Vagina (tissue), 2 donors: ENCODE results near the gene WNT6.

Experiments
- POLR2A ChIP-seq, 2 donors: fragments of 450-650 bp; IDR thresholded peaks; one replicate each; pipeline ENCODE4 v1.6.1; 2017; ENCODE audit warnings: antibody characterized with exemption in 2 of 2, mild to moderate bottlenecking in 2 of 2, moderate library complexity in 2 of 2
- POLR2AphosphoS5 ChIP-seq, 2 donors: sonication (generic); formaldehyde crosslinking; IDR thresholded peaks; one replicate each; pipeline ENCODE4 v1.9.0; 2017; ENCODE audit warnings: antibody characterized with exemption in 2 of 2, mild to moderate bottlenecking in 2 of 2, low read depth in 1 of 2; ENCODE audit not compliant: insufficient read depth in 1 of 2
- TF ChIP-seq, protein P1 (sequence below), 3 experiments: fragments of 450-650 bp in 2 of 3; fragments of 200-600 bp in 1 of 3; sonication (generic) in 1 of 3; IDR thresholded peaks; one replicate each; pipeline ENCODE4 v1.5.1; 2017 to 2019; ENCODE audit warnings: antibody characterized with exemption in 3 of 3, mild to moderate bottlenecking in 2 of 3, moderate library complexity in 2 of 3

DNA sequence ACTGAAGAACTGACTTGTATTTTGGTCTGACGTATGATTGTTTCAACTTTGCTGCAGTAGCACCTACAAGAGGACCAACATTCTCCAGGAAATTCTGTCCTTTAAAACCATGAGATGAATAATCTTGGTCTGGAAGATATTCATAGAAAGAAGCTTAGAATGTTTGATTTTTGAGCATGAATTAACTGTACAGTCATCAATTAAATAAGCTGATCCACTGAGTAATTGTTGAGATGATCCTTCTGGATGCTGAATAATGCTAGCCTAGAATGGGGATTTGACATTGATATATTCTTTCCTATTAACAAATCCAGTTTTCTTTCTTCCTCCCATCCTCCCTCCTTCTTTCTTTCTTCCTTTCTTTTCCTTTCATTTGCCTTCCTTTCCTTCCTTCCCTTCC lies 60.9 kb downstream of the WNT6 start:
- TF ChIP-seq, protein P1, sequence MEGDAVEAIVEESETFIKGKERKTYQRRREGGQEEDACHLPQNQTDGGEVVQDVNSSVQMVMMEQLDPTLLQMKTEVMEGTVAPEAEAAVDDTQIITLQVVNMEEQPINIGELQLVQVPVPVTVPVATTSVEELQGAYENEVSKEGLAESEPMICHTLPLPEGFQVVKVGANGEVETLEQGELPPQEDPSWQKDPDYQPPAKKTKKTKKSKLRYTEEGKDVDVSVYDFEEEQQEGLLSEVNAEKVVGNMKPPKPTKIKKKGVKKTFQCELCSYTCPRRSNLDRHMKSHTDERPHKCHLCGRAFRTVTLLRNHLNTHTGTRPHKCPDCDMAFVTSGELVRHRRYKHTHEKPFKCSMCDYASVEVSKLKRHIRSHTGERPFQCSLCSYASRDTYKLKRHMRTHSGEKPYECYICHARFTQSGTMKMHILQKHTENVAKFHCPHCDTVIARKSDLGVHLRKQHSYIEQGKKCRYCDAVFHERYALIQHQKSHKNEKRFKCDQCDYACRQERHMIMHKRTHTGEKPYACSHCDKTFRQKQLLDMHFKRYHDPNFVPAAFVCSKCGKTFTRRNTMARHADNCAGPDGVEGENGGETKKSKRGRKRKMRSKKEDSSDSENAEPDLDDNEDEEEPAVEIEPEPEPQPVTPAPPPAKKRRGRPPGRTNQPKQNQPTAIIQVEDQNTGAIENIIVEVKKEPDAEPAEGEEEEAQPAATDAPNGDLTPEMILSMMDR (IDR thresholded peaks at IDR 0.05) = no peak
- TF ChIP-seq POLR2A (IDR thresholded peaks at IDR 0.05) = no peak
- TF ChIP-seq POLR2AphosphoS5 (IDR thresholded peaks at IDR 0.05; ENCODE audit: insufficient read depth in 1 of 2, low read depth in 1 of 2) = no peak
